Type B pancreatic cell (in vitro differentiated cells): ENCODE results near the gene CPLX1. TPM values are rescaled to one million over a fixed set of nuclear protein-coding genes. Genes with fewer than 3 reads are reported as not detected.

Experiments used
- DNase-seq: peaks from one replicate; pipeline ENCODE4 v3.0.0; 2021; ENCODE audit warnings: mixed read lengths; ENCODE audit not compliant: unreplicated experiment; ENCODE audit errors: extremely low spot score
- H3K27ac Mint-ChIP-seq: 2 replicates; pipeline ENCODE4 v1.8.0; 2021; ENCODE audit warnings: mild to moderate bottlenecking, mixed read lengths
- H3K27me3 Mint-ChIP-seq: 2 replicates; pipeline ENCODE4 v1.8.0; 2021; ENCODE audit warnings: mixed read lengths
- H3K36me3 Mint-ChIP-seq: 2 replicates; pipeline ENCODE4 v1.8.0; 2021; ENCODE audit warnings: mixed read lengths
- H3K4me1 Mint-ChIP-seq: one replicate; pipeline ENCODE4 v1.8.0; 2021; ENCODE audit warnings: mixed read lengths; ENCODE audit not compliant: unreplicated experiment
- H3K4me3 Mint-ChIP-seq: 2 replicates; pipeline ENCODE4 v1.8.0; 2021; ENCODE audit warnings: mild to moderate bottlenecking, mixed read lengths
- H3K9me3 Mint-ChIP-seq: 2 replicates; pipeline ENCODE4 v1.8.0; 2021; ENCODE audit warnings: mixed read lengths
- total RNA-seq: library from RNA; stranded (reverse); gene quantifications from 2 replicates; pipeline ENCODE4 v1.2.1, GENCODE V29; 2021; ENCODE audit warnings: low replicate concordance
- TF ChIP-seq, protein P1 (sequence below): fragments of 200-600 bp; sonication (generic); conservative IDR thresholded peaks from 2 replicates; pipeline ENCODE4 v1.5.0; 2021; ENCODE audit warnings: antibody characterized with exemption, mild to moderate bottlenecking

CPLX1 gene
- total RNA-seq, 1 donor from 2014 or later = 5.6 TPM

DNA sequence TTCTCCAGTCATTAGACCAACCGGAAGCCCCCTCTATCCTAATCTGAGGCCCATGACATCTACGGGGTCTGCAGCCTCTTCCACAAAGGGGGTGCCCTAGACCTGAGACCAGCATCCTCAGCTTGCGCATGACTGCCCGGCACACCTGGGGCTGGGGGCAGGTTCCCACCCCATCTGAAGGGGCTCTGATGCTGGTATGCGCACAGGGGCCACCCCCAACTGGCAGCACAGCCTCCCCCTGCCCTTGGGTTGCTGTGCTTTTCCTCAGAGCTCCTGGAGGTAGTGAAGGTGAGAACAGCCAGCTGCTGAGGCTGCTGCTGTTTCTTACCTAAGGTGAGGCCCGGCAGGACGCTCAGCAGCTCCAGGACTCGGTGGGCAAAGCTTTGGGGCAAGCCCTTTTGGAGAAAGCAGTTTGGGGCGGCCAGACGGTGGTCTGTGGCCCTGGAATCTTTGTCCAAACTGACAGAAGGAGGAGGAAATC is 18.9 kb upstream of the CPLX1 start:
- DNase-seq = no peak
- peaks cover 3% of the 10 kb centered on the region for H3K4me1 Mint-ChIP-seq
- H3K4me3 Mint-ChIP-seq = no peak overlapping the region
- no peaks in the 10 kb centered on the region for H3K9me3 Mint-ChIP-seq
- H3K36me3 Mint-ChIP-seq = peaks cover 10% of the 10 kb centered on the region
- H3K27ac Mint-ChIP-seq = no peak overlapping the region
- TF ChIP-seq, protein P1, sequence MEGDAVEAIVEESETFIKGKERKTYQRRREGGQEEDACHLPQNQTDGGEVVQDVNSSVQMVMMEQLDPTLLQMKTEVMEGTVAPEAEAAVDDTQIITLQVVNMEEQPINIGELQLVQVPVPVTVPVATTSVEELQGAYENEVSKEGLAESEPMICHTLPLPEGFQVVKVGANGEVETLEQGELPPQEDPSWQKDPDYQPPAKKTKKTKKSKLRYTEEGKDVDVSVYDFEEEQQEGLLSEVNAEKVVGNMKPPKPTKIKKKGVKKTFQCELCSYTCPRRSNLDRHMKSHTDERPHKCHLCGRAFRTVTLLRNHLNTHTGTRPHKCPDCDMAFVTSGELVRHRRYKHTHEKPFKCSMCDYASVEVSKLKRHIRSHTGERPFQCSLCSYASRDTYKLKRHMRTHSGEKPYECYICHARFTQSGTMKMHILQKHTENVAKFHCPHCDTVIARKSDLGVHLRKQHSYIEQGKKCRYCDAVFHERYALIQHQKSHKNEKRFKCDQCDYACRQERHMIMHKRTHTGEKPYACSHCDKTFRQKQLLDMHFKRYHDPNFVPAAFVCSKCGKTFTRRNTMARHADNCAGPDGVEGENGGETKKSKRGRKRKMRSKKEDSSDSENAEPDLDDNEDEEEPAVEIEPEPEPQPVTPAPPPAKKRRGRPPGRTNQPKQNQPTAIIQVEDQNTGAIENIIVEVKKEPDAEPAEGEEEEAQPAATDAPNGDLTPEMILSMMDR = no peak
- no peaks in the 10 kb centered on the region for H3K27me3 Mint-ChIP-seq

DNA sequence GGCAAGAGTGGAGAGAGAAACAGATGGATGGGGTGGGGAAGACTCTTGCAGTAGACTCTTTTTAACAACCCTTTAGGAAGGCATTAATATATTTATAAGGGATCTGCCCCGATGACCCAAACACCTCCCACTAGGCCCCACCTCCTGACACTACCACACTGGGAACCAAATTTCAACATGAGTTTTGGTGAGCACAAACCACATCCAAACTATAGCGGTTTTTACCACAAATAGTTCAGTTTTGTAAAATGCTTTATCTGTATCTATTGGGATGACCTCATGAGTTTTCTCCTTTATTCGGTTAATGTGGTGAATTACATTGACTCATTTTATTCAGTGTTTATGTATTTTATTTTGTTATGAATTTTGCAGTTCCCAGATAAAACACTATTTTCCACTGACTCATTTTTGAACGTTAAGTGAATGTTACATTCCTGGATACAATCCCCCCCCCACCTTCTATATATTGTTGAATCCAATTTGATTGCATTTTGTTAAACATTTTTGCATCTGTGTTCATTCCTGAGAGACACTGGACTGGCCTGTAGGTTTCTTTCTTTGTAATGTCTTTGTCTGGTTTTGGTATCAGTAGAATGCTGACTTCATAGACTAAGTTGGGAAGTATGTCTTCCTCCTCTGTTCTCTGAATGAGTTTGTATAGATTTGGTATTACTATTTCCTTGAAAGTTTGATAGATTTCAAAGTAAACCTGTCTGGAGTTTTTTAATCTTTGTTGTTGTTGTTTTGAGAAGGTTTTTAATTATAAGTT is 13.9 kb upstream of the CPLX1 start:
- no peak for DNase-seq
- peaks cover 4% of the 10 kb centered on the region for H3K9me3 Mint-ChIP-seq
- no peak overlapping the region for H3K4me3 Mint-ChIP-seq
- H3K4me1 Mint-ChIP-seq = no peaks in the 10 kb centered on the region
- H3K36me3 Mint-ChIP-seq = peaks cover 10% of the 10 kb centered on the region
- no peak overlapping the region for H3K27ac Mint-ChIP-seq
- TF ChIP-seq, protein P1 = no peak
- H3K27me3 Mint-ChIP-seq = no peaks in the 10 kb centered on the region

DNA sequence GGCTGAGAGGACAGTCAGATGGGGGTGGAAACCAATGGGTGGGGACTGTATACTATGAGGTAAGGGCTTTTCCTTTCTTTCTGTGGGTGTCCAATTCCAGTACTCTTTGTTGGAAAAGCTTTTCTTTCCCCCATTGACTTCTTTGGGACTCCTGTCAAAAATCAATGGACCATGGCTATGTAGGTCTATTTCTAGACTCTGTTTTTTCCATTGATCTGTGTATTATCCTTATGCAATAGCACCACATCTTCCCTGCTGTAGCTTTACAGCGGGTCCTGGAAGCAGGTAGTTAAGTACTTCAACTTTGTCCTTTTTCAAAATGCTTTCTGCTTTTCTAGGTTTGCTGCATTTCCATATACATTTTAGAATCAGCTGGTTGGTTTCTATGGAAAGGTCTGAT is 11.8 kb upstream of the CPLX1 start:
- no peaks in the 10 kb centered on the region for H3K27me3 Mint-ChIP-seq
- TF ChIP-seq, protein P1 = no peak
- H3K36me3 Mint-ChIP-seq = peaks cover 10% of the 10 kb centered on the region
- peaks cover 4% of the 10 kb centered on the region for H3K9me3 Mint-ChIP-seq
- no peak for DNase-seq
- H3K4me3 Mint-ChIP-seq = no peak overlapping the region
- no peaks in the 10 kb centered on the region for H3K4me1 Mint-ChIP-seq
- H3K27ac Mint-ChIP-seq = no peak overlapping the region

DNA sequence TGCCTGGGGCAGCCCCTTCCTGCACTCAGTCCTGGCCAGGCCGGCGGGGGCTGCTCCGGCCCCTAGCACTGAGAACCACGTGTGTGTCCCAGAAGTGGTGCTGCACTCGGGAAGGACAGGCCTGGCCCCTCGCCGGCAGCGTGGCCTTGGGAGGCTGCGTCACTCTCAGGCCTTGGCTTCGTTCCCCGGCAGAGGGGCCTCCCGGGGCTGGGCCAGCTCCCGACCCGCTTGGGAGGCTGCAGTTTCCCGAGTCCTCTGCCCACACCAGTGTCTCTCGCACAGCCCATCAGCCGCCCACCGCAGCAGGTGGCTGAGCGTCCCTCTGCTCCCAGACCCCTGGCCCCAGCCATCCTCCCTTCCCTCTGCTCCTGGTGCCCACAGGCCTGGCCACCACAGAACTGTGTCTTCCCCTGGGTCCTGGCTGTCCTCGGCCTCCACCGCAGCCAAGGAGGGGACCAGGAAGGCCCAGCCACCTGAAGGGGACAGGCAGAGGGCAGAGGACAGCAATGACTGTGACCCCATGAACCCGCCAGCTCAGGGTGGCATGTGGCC is 10.9 kb upstream of the CPLX1 start:
- H3K4me3 Mint-ChIP-seq = no peak overlapping the region
- no peaks in the 10 kb centered on the region for H3K27me3 Mint-ChIP-seq
- peaks cover 7% of the 10 kb centered on the region for H3K36me3 Mint-ChIP-seq
- H3K4me1 Mint-ChIP-seq = no peaks in the 10 kb centered on the region
- no peak overlapping the region for H3K27ac Mint-ChIP-seq
- no peak for DNase-seq
- TF ChIP-seq, protein P1 = no peak
- H3K9me3 Mint-ChIP-seq = peaks cover 4% of the 10 kb centered on the region

DNA sequence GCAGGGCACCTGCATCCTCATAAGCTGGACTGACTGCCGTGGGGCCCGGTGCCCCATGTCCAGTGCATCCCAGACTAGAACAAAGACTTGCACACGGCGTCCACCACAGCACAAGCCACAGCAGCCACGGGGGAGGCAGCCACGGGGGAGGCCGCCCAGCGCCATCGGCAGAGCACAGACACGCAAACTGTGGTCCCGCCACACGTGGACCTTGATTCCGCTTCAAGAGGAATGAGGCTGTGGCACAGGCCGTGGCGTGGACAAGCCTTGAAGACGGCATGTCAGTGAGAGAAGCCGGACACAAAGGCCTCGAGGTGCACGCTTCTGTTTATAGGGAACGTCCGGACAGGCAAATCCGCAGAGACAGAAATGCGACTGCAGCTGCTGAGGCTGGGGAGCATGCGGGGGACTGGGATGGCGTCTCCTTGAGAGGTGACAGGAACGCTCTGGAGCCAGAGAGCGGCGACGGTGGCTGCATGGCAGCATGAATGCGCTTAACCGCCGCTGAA is 10.1 kb upstream of the CPLX1 start:
- H3K4me1 Mint-ChIP-seq = no peaks in the 10 kb centered on the region
- H3K27me3 Mint-ChIP-seq = no peaks in the 10 kb centered on the region
- TF ChIP-seq, protein P1 = no peak
- H3K9me3 Mint-ChIP-seq = peaks cover 4% of the 10 kb centered on the region
- no peak overlapping the region for H3K27ac Mint-ChIP-seq
- peaks cover 3% of the 10 kb centered on the region for H3K36me3 Mint-ChIP-seq
- DNase-seq = no peak
- H3K4me3 Mint-ChIP-seq = no peak overlapping the region
